K562 (cell line): ENCODE measurements around the gene ATP5PB. TPM values are rescaled to one million over a fixed set of nuclear protein-coding genes. Genes with fewer than 3 reads are reported as not detected.
A peak's percentile ranks its signal among the peaks of the same experiment; 100 is the strongest.

ENCODE experiments used
- ATAC-seq: fragments of 200-7000 bp; cut with Tn5 transposase; 3 replicates; pipeline ENCODE4 v1.9.1; 2020; ENCODE audit warnings: moderate library complexity
- BruUV-seq: library from RNA; stranded (reverse); fragments of 400-500 nt; replicated peaks from 2 replicates; lab custom pipeline; 2021; lab: Mats Ljungman, UMichigan
- CTCF ChIA-PET: fragments of 300-600 bp; formaldehyde crosslinking; extraction: SDS; loops from one replicate; lab custom pipeline; 2021; ENCODE audit warnings: low intra/inter-chr PET ratio; lab: Yijun Ruan, JAX
- POLR2A ChIA-PET: fragments of 300-600, 350-650 bp; sonication (Branson Sonifier 250); formaldehyde crosslinking; extraction: SDS; loops from one replicate; lab custom pipeline; 2021; ENCODE audit warnings: antibody characterized with exemption, inconsistent platforms; lab: Yijun Ruan, JAX
- DNase-seq, 4 experiments: peaks; one replicate each; pipeline versions ENCODE4 v3.0.0 to v3.0.0-alpha.2; 2011 to 2018; ENCODE audit warnings: low spot score in 3 of 4, mixed read lengths in 3 of 4; ENCODE audit errors: extremely low read depth in 1 of 4
- FAIRE-seq: peaks from 2 replicates; lab custom pipeline; 2011; peaks lifted over from hg19 to GRCh38; lab: Jason Lieb, UNC
- H2AFZ ChIP-seq: 2 replicates; pipeline ENCODE4 v1.6.0; 2011; ENCODE audit warnings: low read depth, low read length, control low read depth, inconsistent platforms
- H3K27ac ChIP-seq: fragments of 200-600 bp; 3 replicates; pipeline ENCODE4 v1.8.0; 2011; ENCODE audit warnings: low read depth, mild to moderate bottlenecking, control low read depth, inconsistent platforms, low read length, moderate library complexity, mixed read lengths; ENCODE audit errors: extremely low read depth
- H3K27me3 ChIP-seq, 2 experiments: fragments of 300-600 bp in 1 of 2; 2 replicates in 1 of 2; 3 replicates in 1 of 2; pipeline versions ENCODE4 v1.6.0 to v1.8.0; 2011; ENCODE audit warnings: inconsistent platforms in 2 of 2, low read length in 2 of 2, mild to moderate bottlenecking in 1 of 2, mixed read lengths in 1 of 2, moderate library complexity in 1 of 2; ENCODE audit not compliant: control insufficient read depth in 2 of 2, insufficient read depth in 2 of 2
- H3K36me3 ChIP-seq: fragments of 300-600 bp; 3 replicates; pipeline ENCODE4 v1.8.0; 2011; ENCODE audit warnings: mild to moderate bottlenecking, low read length, inconsistent platforms; ENCODE audit not compliant: control insufficient read depth, insufficient read depth
- H3K4me1 ChIP-seq, 2 experiments: fragments of 200-600 bp in 1 of 2; replicated peaks in 1 of 2; 2 replicates in 1 of 2; 3 replicates in 1 of 2; pipeline versions ENCODE4 v1.5.1 to v1.8.0; 2011; ENCODE audit warnings: inconsistent platforms in 2 of 2, low read length in 2 of 2, mild to moderate bottlenecking in 1 of 2, mixed read lengths in 1 of 2, moderate library complexity in 1 of 2; ENCODE audit not compliant: control insufficient read depth in 2 of 2, insufficient read depth in 2 of 2
- H3K4me2 ChIP-seq: 2 replicates; pipeline ENCODE4 v1.6.1; 2011; ENCODE audit warnings: low read length, control low read depth, inconsistent platforms, mixed read lengths; ENCODE audit not compliant: insufficient read depth
- H3K4me3 ChIP-seq: fragments of 200-600 bp; sonication (generic), shearing (Covaris generic); 2 replicates; pipeline ENCODE4 v1.5.1; 2016; ENCODE audit warnings: control low read depth, inconsistent platforms
- H3K79me2 ChIP-seq: fragments of 200-600 bp; 3 replicates; pipeline ENCODE4 v1.8.0; 2011; ENCODE audit warnings: low read length, inconsistent platforms; ENCODE audit not compliant: control insufficient read depth, insufficient read depth
- H3K9ac ChIP-seq, 2 experiments: 2 replicates each; pipeline versions ENCODE4 v1.6.0 to v1.6.1; 2011; ENCODE audit warnings: low read depth in 2 of 2, low read length in 2 of 2, control low read depth in 1 of 2, inconsistent platforms in 1 of 2, mild to moderate bottlenecking in 1 of 2, mixed read lengths in 1 of 2; ENCODE audit not compliant: insufficient read depth in 1 of 2
- H3K9me1 ChIP-seq: one replicate; pipeline ENCODE4 v1.6.0; 2011; ENCODE audit warnings: inconsistent platforms, mild to moderate bottlenecking, low read length, moderate library complexity; ENCODE audit not compliant: control insufficient read depth, insufficient read depth
- H3K9me3 ChIP-seq: replicated peaks from 2 replicates; pipeline ENCODE4 v1.5.1; 2011; ENCODE audit warnings: low read depth, low read length, inconsistent platforms; ENCODE audit not compliant: control insufficient read depth, insufficient read depth
- H4K20me1 ChIP-seq: replicated peaks from 2 replicates; pipeline ENCODE4 v1.6.1; 2011; ENCODE audit warnings: low read length, inconsistent platforms, mixed read lengths; ENCODE audit not compliant: control insufficient read depth, insufficient read depth
- ARHGAP35 ChIP-seq: fragments of 450-650 bp; IDR thresholded peaks from 2 replicates; pipeline ENCODE4 v1.6.1; 2018; ENCODE audit not compliant: partially characterized antibody
- CTCF ChIP-seq, 3 experiments: IDR thresholded peaks in 2 of 3; conservative IDR thresholded peaks in 1 of 3; 2 replicates each; pipeline ENCODE4 v1.5.1; 2011 to 2012; ENCODE audit warnings: low read length in 3 of 3, mild to moderate bottlenecking in 3 of 3, control low read depth in 2 of 3, improper control_type of control experiment in 1 of 3, inconsistent platforms in 1 of 3, low read depth in 1 of 3, mixed read lengths in 1 of 3, moderate library complexity in 1 of 3; ENCODE audit not compliant: insufficient read depth in 2 of 3
- CTCFL ChIP-seq: IDR thresholded peaks from 2 replicates; pipeline ENCODE4 v1.6.1; 2011; ENCODE audit warnings: borderline replicate concordance, low read depth, mild to moderate bottlenecking, moderate library complexity, low read length; ENCODE audit not compliant: insufficient read depth, poor library complexity, severe bottlenecking
- ESRRA ChIP-seq: fragments of 450-650 bp; IDR thresholded peaks from 2 replicates; pipeline ENCODE4 v1.6.1; 2014; ENCODE audit warnings: low read depth, mild to moderate bottlenecking, moderate library complexity, borderline replicate concordance
- FOXK1 ChIP-seq: sonication (generic); formaldehyde crosslinking; IDR thresholded peaks from 2 replicates; pipeline ENCODE4 v1.8.0; 2022; ENCODE audit warnings: missing genetic modification reagents, mild to moderate bottlenecking, borderline replicate concordance
- KDM4B ChIP-seq, 2 experiments: fragments of 450-650 bp in 1 of 2; sonication (generic) in 1 of 2; IDR thresholded peaks; 2 replicates each; pipeline ENCODE4 v1.6.1; 2016 to 2017; ENCODE audit warnings: borderline replicate concordance in 2 of 2, antibody characterized with exemption in 1 of 2, low read depth in 1 of 2, mild to moderate bottlenecking in 1 of 2
- NFE2L1 ChIP-seq: fragments of 450-650 bp; IDR thresholded peaks from 2 replicates; pipeline ENCODE4 v1.6.1; 2016; ENCODE audit warnings: missing genetic modification characterization, low read depth, mild to moderate bottlenecking, missing compliant biosample characterization, moderate library complexity, borderline replicate concordance
- POLR2AphosphoS2 ChIP-seq: IDR thresholded peaks from 2 replicates; pipeline ENCODE4 v1.6.1; 2012; ENCODE audit warnings: low read length, improper control_type of control experiment
- RAD21 ChIP-seq, 2 experiments: fragments of 250-450 bp in 1 of 2; fragments of 450-650 bp in 1 of 2; sonication (Bioruptor Pico) in 1 of 2; formaldehyde crosslinking in 1 of 2; IDR thresholded peaks in 1 of 2; conservative IDR thresholded peaks in 1 of 2; 2 replicates each; pipeline versions ENCODE4 v1.4.0 to v1.8.0; 2020 to 2022; ENCODE audit warnings: mild to moderate bottlenecking in 2 of 2, moderate library complexity in 1 of 2
- RAD51 ChIP-seq: fragments of 450-650 bp; IDR thresholded peaks from 2 replicates; pipeline ENCODE4 v1.7.1; 2016; ENCODE audit warnings: low read depth, mild to moderate bottlenecking, borderline replicate concordance
- RCOR1 ChIP-seq, 2 experiments: IDR thresholded peaks; 2 replicates each; pipeline ENCODE4 v1.6.1; 2012; ENCODE audit warnings: low read depth in 2 of 2, low read length in 2 of 2, borderline replicate concordance in 1 of 2, improper control_type of control experiment in 1 of 2
- ZC3H11A ChIP-seq: IDR thresholded peaks from 2 replicates; pipeline ENCODE4 v1.6.1; 2012; ENCODE audit warnings: low read depth, low read length, improper control_type of control experiment
- ZNF121 ChIP-seq: sonication (generic); formaldehyde crosslinking; conservative IDR thresholded peaks from 2 replicates; pipeline ENCODE4 v1.8.0; 2022; ENCODE audit warnings: missing genetic modification reagents
- ZNF561 ChIP-seq: fragments of 450-650 bp; formaldehyde crosslinking; conservative IDR thresholded peaks from 2 replicates; pipeline ENCODE4 v1.4.0; 2020; ENCODE audit warnings: mild to moderate bottlenecking, moderate library complexity
- ZNF740 ChIP-seq, 3 experiments: fragments of 200-800 bp in 1 of 3; sonication (Bioruptor generic) in 1 of 3; sonication (generic) in 1 of 3; formaldehyde crosslinking in 1 of 3; IDR thresholded peaks; 2 replicates each; pipeline versions ENCODE4 v1.6.1 to v1.8.0; 2016 to 2022; ENCODE audit warnings: mild to moderate bottlenecking in 2 of 3, missing compliant biosample characterization in 2 of 3, missing genetic modification characterization in 2 of 3, missing genetic modification reagents in 1 of 3
- whole genome bisulfite sequencing: fragments of 100-300 bp; shearing (Covaris generic); methylation state at CpG from one replicate; pipeline ENCODE4 v1.1.6; 2016; ENCODE audit warnings: low coverage, mixed read lengths; ENCODE audit not compliant: insufficient coverage; ENCODE audit errors: missing lambda C conversion rate; 5-methylcytosine and 5-hydroxymethylcytosine counted together
- in situ Hi-C: fragments of 300-500 bp; cut with MboI; formaldehyde crosslinking; loops from 4 replicates; pipeline ENCODE4 v1.15.0; 2018; ENCODE audit warnings: inconsistent platforms, mixed read lengths
- intact Hi-C: fragments of 100-400 bp; cut with micrococcal nuclease; formaldehyde crosslinking; loops from 2 replicates; pipeline ENCODE4 v1.14.2; 2022
- polyA plus RNA-seq, 8 experiments: library from polyadenylated mRNA; depleted of rRNA in 4 of 8; stranded (reverse) in 5 of 8; unstranded in 3 of 8; fragments of >200 nt; fragmentation: Nextera tagmentation in 2 of 8; fragmentation: Illumina TruSeq in 1 of 8; extraction: Ambion mirVana in 2 of 8; extraction: Trizol in 1 of 8; gene quantifications; 2 replicates each; pipeline versions ENCODE4 v1.2.1 to v1.2.3, GENCODE V29; 2011 to 2014; ENCODE audit warnings: inconsistent platforms in 1 of 8, missing spikeins in 1 of 8
- total RNA-seq, 7 experiments: library from RNA; depleted of rRNA in 6 of 7; stranded (reverse); fragments of >200 nt in 6 of 7; fragmentation: Illumina TruSeq in 2 of 7; extraction: Trizol in 2 of 7; gene quantifications; 2 replicates each; pipeline versions ENCODE4 v1.2.1 to v1.2.3, GENCODE V29; 2011 to 2021; ENCODE audit warnings: low replicate concordance in 1 of 7

The ATP5PB gene
- total and polyA plus RNA-seq, 9 of the 15 experiments (the other 6 are each of a cell fraction or from before 2014, with no cell fraction given) = 651 to 2,735 (median 1,061) TPM

GRCh38 chr1:111441573-111442192 lies 7.6 kb upstream of the ATP5PB start:
- Histone ChIP-seq H3K9me1 (no peaks in the 10 kb centered on the region), H3K4me2 (no peak overlapping the region), H3K27ac (no peak overlapping the region; the same call in 2 of the 3 replicates), H2AFZ (no peak overlapping the region), H3K27me3 (no peaks in the 10 kb centered on the region), H3K4me3 (no peak overlapping the region), H3K9ac (no peak overlapping the region), H3K4me1 (peaks cover 0 to 8% of the 10 kb centered on the region in 2 experiments; a peak in 3 of 5 replicates), H3K36me3 (peaks cover 95% of the 10 kb centered on the region), H3K9me3 (no peaks in the 10 kb centered on the region), H4K20me1 (no peaks in the 10 kb centered on the region), H3K79me2 (peaks cover 13% of the 10 kb centered on the region)
- BruUV-seq = no TSS peak
- in situ Hi-C loops = no loop called here
- FAIRE-seq = no peak
- peak; percentile 47 to 67 (median 52) for DNase-seq
- CTCF ChIA-PET = interaction anchor here (1.0 kb wide), 1 partner anchor 218 kb away, joined by 3 read pairs; no protein-coding TSS in a partner anchor
- POLR2A ChIA-PET = interaction anchor here (0.6 to 5.1 kb wide), 4 partner anchors 7 to 219 kb away, joined by 3 to 40 read pairs (median 3); partner anchors contain the start of genes ATP5PB and WDR77
- intact Hi-C loops = no loop called here
- 73% methylated on average over 9 of the region's 9 CpGs for WGBS
- peak; percentile 86 for ATAC-seq
- peak; percentile 37 to 58; a peak in 3 of 4 replicates for TF ChIP-seq RAD21 (CRISPR knock-in tag; conservative IDR thresholded peaks at IDR 0.05 in 1 of 2, IDR thresholded peaks at IDR 0.05 in 1 of 2)
- TF ChIP-seq ESRRA = peak; percentile 74
- no peak for TF ChIP-seq POLR2AphosphoS2
- peak; percentile 61 to 78 (median 70) for TF ChIP-seq CTCF (IDR thresholded peaks at IDR 0.05 in 2 of 3, conservative IDR thresholded peaks at IDR 0.05 in 1 of 3; ENCODE audit: insufficient read depth in 2 of 3, low read depth in 1 of 3, low read length in 3 of 3)
- TF ChIP-seq FOXK1 (CRISPR knock-in tag) = 0 out of 2 replicates have a peak, but pooled peaks have one; percentile 53
- peak; percentile 79 for TF ChIP-seq CTCFL
- no peak for TF ChIP-seq ZNF121
- TF ChIP-seq RAD51 = no peak
- peak; percentile 59; the same call in 1 of the 2 replicates for TF ChIP-seq ZNF740 (CRISPR knock-in tag; IDR thresholded peaks at IDR 0.05)
- TF ChIP-seq ZNF740 (tag; IDR thresholded peaks at IDR 0.05) = no peak
- TF ChIP-seq KDM4B (IDR thresholded peaks at IDR 0.05; ENCODE audit: borderline replicate concordance in 2 of 2, low read depth in 1 of 2) = no peak
- no peak for TF ChIP-seq ARHGAP35
- no peak for TF ChIP-seq ZC3H11A
- no peak for TF ChIP-seq ZNF561
- TF ChIP-seq NFE2L1 (tag) = no peak
- TF ChIP-seq RCOR1 (IDR thresholded peaks at IDR 0.05; ENCODE audit: borderline replicate concordance in 1 of 2, low read depth in 2 of 2, low read length in 2 of 2) = 0 out of 4 replicates have a peak, but pooled peaks of 1 of the 2 experiments have one; percentile 9
